Neural crest cell (in vitro differentiated cells): ENCODE data around the gene PPM1M. TPM values are rescaled to one million over a fixed set of nuclear protein-coding genes. Genes with fewer than 3 reads are reported as not detected.

ENCODE experiments used
- DNase-seq: peaks from one replicate; pipeline ENCODE4 v3.0.0; 2021; ENCODE audit warnings: low read depth, mixed read lengths, low spot score
- H3K27ac Mint-ChIP-seq: one replicate; pipeline ENCODE4 v1.8.0; 2021; ENCODE audit warnings: mild to moderate bottlenecking, mixed read lengths; ENCODE audit not compliant: unreplicated experiment
- H3K27me3 Mint-ChIP-seq: 2 replicates; pipeline ENCODE4 v1.8.0; 2021; ENCODE audit warnings: low read depth, mild to moderate bottlenecking, mixed read lengths
- H3K36me3 Mint-ChIP-seq: 2 replicates; pipeline ENCODE4 v1.8.0; 2021; ENCODE audit warnings: low read depth, mild to moderate bottlenecking, mixed read lengths
- H3K4me1 Mint-ChIP-seq: 2 replicates; pipeline ENCODE4 v1.8.0; 2021; ENCODE audit warnings: mixed read lengths
- H3K4me3 Mint-ChIP-seq: one replicate; pipeline ENCODE4 v1.8.0; 2021; ENCODE audit warnings: mild to moderate bottlenecking, mixed read lengths
- H3K9me3 Mint-ChIP-seq: 2 replicates; pipeline ENCODE4 v1.8.0; 2021; ENCODE audit warnings: mixed read lengths
- total RNA-seq: library from RNA; stranded (reverse); gene quantifications from 2 replicates; pipeline ENCODE4 v1.2.1, GENCODE V29; 2021
- TF ChIP-seq, protein P1 (sequence below): fragments of 200-600 bp; sonication (generic); conservative IDR thresholded peaks from 2 replicates; pipeline ENCODE4 v1.5.0; 2021; ENCODE audit warnings: antibody characterized with exemption, mild to moderate bottlenecking

PPM1M gene
- total RNA-seq, 1 donor from 2014 or later: 4.4 TPM

GRCh38 chr3:52213005-52213404 is 32.6 kb upstream of the PPM1M start:
- Mint-ChIP-seq H3K4me3 (no peak overlapping the region), H3K36me3 (peaks cover 21% of the 10 kb centered on the region), H3K27ac (no peak overlapping the region), H3K27me3 (no peaks in the 10 kb centered on the region), H3K4me1 (no peaks in the 10 kb centered on the region), H3K9me3 (no peaks in the 10 kb centered on the region)
- TF ChIP-seq, protein P1, sequence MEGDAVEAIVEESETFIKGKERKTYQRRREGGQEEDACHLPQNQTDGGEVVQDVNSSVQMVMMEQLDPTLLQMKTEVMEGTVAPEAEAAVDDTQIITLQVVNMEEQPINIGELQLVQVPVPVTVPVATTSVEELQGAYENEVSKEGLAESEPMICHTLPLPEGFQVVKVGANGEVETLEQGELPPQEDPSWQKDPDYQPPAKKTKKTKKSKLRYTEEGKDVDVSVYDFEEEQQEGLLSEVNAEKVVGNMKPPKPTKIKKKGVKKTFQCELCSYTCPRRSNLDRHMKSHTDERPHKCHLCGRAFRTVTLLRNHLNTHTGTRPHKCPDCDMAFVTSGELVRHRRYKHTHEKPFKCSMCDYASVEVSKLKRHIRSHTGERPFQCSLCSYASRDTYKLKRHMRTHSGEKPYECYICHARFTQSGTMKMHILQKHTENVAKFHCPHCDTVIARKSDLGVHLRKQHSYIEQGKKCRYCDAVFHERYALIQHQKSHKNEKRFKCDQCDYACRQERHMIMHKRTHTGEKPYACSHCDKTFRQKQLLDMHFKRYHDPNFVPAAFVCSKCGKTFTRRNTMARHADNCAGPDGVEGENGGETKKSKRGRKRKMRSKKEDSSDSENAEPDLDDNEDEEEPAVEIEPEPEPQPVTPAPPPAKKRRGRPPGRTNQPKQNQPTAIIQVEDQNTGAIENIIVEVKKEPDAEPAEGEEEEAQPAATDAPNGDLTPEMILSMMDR: no peak
- DNase-seq: no peak

- no peak for DNase-seq
- Mint-ChIP-seq H3K4me1 (no peaks in the 10 kb centered on the region), H3K9me3 (no peaks in the 10 kb centered on the region), H3K27ac (no peak overlapping the region), H3K27me3 (no peaks in the 10 kb centered on the region), H3K36me3 (peaks cover 18% of the 10 kb centered on the region), H3K4me3 (no peak overlapping the region)
- TF ChIP-seq, protein P1: no peak
These were observed 31.7 kb upstream of the PPM1M start for GRCh38 chr3:52213901-52214300.

DNA sequence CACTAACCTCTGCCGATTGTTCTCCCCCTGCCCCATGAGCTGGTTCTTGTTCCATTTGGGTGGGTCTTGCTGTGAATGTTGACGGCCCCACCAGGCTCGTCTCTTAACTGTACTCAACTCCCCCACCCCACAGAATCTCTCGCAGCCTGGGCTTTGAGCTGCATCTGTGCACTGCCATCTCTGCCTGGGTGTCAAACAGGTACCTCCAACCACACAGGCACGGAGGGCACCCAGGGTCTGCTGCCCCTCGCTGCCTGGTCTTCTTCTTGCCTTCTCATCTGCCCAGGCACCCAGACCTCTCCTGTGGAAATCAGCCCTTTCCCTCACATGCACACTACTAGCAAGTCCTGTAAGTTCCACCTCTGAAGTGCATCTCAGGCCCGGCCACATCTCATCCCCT is 30.2 kb upstream of the PPM1M start:
- Mint-ChIP-seq H3K4me1 (peaks cover under 1% of the 10 kb centered on the region), H3K4me3 (no peak overlapping the region), H3K9me3 (no peaks in the 10 kb centered on the region), H3K27me3 (no peaks in the 10 kb centered on the region), H3K36me3 (peaks cover 15% of the 10 kb centered on the region), H3K27ac (no peak overlapping the region)
- no peak for DNase-seq
- TF ChIP-seq, protein P1: no peak

- TF ChIP-seq, protein P1: no peak
- no peaks in the 10 kb centered on the region for H3K9me3 Mint-ChIP-seq
- H3K27ac Mint-ChIP-seq: no peak overlapping the region
- no peak overlapping the region for H3K4me3 Mint-ChIP-seq
- H3K4me1 Mint-ChIP-seq: peaks cover 4% of the 10 kb centered on the region
- H3K27me3 Mint-ChIP-seq: no peaks in the 10 kb centered on the region
- DNase-seq: no peak
- H3K36me3 Mint-ChIP-seq: peaks cover 15% of the 10 kb centered on the region
These were observed 28.8 kb upstream of the PPM1M start for GRCh38 chr3:52216585-52217408.

DNA sequence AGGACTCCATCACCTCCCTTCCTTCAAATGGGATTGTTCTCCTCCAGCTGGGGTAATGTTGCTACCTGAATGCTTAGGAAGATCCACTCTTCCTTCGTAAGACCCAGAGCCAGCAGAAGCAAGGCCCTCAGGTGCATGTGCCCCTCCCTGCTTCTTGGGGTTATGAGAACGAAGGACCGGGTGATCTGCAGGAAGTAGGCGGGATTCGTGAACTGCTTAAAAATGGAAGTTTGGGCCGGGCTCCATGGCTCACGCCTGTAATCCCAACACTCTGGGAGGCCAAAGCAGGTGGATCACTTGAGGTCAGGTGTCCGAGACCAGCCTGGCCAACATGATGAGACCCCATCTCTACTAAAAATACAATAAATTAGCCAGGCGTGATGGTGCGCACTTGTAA is 28.2 kb upstream of the PPM1M start:
- Mint-ChIP-seq H3K36me3 (peaks cover 15% of the 10 kb centered on the region), H3K4me3 (no peak overlapping the region), H3K27ac (no peak overlapping the region), H3K27me3 (no peaks in the 10 kb centered on the region), H3K4me1 (peaks cover 4% of the 10 kb centered on the region), H3K9me3 (no peaks in the 10 kb centered on the region)
- DNase-seq: no peak
- TF ChIP-seq, protein P1: no peak
